GM12875 (cell line): Measurements from ENCODE around the gene PSTPIP1.

ENCODE experiments used
- H3K4me3 ChIP-seq: one replicate; pipeline ENCODE4 v1.5.1; 2011; ENCODE audit warnings: low read depth, low read length, control low read depth
- CTCF ChIP-seq: IDR thresholded peaks from 2 replicates; pipeline ENCODE4 v1.5.1; 2011; ENCODE audit warnings: low read depth, mild to moderate bottlenecking, control low read depth, inconsistent platforms, low read length, moderate library complexity, borderline replicate concordance; ENCODE audit not compliant: insufficient read depth

PSTPIP1 gene

GRCh38 chr15:77069521-77070121 lies 74.7 kb downstream of the PSTPIP1 start:
- H3K4me3 ChIP-seq, result peak overlapping the region; percentile 87
- no peak for TF ChIP-seq CTCF

GRCh38 chr15:77070180-77070494 lies 75.2 kb downstream of the PSTPIP1 start:
- TF ChIP-seq CTCF, result no peak
- H3K4me3 ChIP-seq, result peak overlapping the region; percentile 87

GRCh38 chr15:77070495-77071304 lies 75.8 kb downstream of the PSTPIP1 start, which contains the start of gene TSPAN3:
TSS of gene TSPAN3 (minus strand) at chr15:77071109. CDS start at chr15:77070954, 155 bp downstream.
- peak within 1 kb of the TSS; percentile 87 for H3K4me3 ChIP-seq
- TF ChIP-seq CTCF, result no peak

GRCh38 chr15:77071305-77072223 lies 76.6 kb downstream of the PSTPIP1 start:
- H3K4me3 ChIP-seq, result no peak overlapping the region

GRCh38 chr15:77074350-77074749 lies 79.4 kb downstream of the PSTPIP1 start:
- TF ChIP-seq CTCF, result no peak
- H3K4me3 ChIP-seq, result no peak overlapping the region

More at GRCh38 chr15:77071305-77072223, 76.6 kb downstream of the PSTPIP1 start:
- TF ChIP-seq CTCF, result no peak

- no peak for TF ChIP-seq CTCF
- H3K4me3 ChIP-seq, result no peak overlapping the region
Measured at GRCh38 chr15:77075528-77075927, 80.6 kb downstream of the PSTPIP1 start.
